ENCODE measurements around the gene KPTN.

DNA sequence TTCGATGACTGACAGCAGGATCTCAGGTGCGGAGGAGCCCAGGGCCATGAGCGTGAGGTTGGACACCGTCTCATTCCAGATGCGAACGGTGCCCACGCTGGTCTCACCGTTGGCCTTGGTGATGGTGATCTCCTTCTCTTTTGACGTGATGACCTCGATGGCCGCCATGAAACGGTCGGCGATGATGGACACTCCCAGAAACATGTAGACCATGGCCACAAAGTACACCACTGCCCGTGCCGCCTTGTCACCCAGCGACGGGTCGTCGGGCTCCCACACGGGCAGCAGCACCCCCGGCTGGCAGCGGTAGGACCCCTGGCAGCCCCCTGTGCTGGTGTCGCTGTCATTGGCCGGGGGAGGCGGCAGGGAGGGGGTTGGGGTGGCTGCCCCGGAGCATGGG, 18.1 kb downstream of the KPTN start:
- TF ChIP-seq POLR2AphosphoS5 (IDR thresholded peaks at IDR 0.05; ENCODE audit: borderline replicate concordance, low read depth, low read length) (no peak), EZH2 (IDR thresholded peaks at IDR 0.05) (no peak)
